Neural crest cell (in vitro differentiated cells): ENCODE data around the gene RPS4Y1. TPM values are rescaled to one million over a fixed set of nuclear protein-coding genes. Genes with fewer than 3 reads are reported as not detected.

Experiments
- DNase-seq: peaks from one replicate; pipeline ENCODE4 v3.0.0; 2021; ENCODE audit warnings: low read depth, mixed read lengths, low spot score
- H3K27ac Mint-ChIP-seq: one replicate; pipeline ENCODE4 v1.8.0; 2021; ENCODE audit warnings: mild to moderate bottlenecking, mixed read lengths; ENCODE audit not compliant: unreplicated experiment
- H3K27me3 Mint-ChIP-seq: 2 replicates; pipeline ENCODE4 v1.8.0; 2021; ENCODE audit warnings: low read depth, mild to moderate bottlenecking, mixed read lengths
- H3K36me3 Mint-ChIP-seq: 2 replicates; pipeline ENCODE4 v1.8.0; 2021; ENCODE audit warnings: low read depth, mild to moderate bottlenecking, mixed read lengths
- H3K4me1 Mint-ChIP-seq: 2 replicates; pipeline ENCODE4 v1.8.0; 2021; ENCODE audit warnings: mixed read lengths
- H3K4me3 Mint-ChIP-seq: one replicate; pipeline ENCODE4 v1.8.0; 2021; ENCODE audit warnings: mild to moderate bottlenecking, mixed read lengths
- H3K9me3 Mint-ChIP-seq: 2 replicates; pipeline ENCODE4 v1.8.0; 2021; ENCODE audit warnings: mixed read lengths
- CTCF ChIP-seq: fragments of 200-600 bp; sonication (generic); conservative IDR thresholded peaks from 2 replicates; pipeline ENCODE4 v1.5.0; 2021; ENCODE audit warnings: antibody characterized with exemption, mild to moderate bottlenecking
- total RNA-seq: library from RNA; stranded (reverse); gene quantifications from 2 replicates; pipeline ENCODE4 v1.2.1, GENCODE V29; 2021

The RPS4Y1 gene
- total RNA-seq, 1 donor from 2014 or later = not detected

DNA sequence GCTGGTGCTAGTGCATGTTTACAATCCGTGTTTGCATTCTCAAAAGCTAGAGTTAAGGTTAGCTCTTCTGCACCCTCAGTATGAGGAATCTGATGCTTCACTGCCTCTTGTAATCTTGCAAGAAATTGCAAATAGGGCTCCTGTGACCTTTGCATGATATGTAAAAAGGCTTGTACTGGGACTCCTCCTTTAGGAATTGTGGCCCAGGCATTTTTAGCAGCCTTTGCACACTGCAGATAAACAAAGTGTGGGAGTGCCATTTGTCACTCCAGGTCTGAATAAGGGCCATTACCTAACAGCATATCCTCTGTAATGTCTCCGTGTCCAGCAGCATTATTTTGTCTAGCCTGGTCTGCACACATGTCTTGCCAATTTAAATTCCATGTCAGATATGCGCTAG is 44.5 kb downstream of the RPS4Y1 start:
- TF ChIP-seq CTCF = no peak
- no peak for DNase-seq
- Mint-ChIP-seq H3K9me3 (no peaks in the 10 kb centered on the region), H3K27ac (no peak overlapping the region), H3K4me1 (no peaks in the 10 kb centered on the region), H3K4me3 (no peak overlapping the region), H3K36me3 (no peaks in the 10 kb centered on the region), H3K27me3 (no peaks in the 10 kb centered on the region)

DNA sequence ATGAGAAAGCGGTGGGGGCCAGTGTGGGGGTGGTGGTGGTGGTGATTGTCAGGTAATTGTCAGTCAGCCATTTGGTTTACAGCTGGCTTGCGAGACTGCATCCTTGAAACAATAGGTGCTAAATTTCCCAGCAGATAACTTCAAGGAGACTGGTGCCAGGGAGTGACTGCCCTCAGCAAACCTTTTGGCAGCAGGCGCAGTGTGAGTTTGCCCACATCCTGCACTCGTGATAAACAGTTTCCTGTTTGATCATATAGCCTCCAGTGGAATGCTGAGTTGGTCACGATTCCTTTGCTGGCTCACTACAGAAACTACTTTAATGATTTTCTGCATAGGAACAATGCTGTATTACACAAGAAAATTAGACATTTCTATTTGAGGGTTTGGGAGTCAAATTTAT is 46.0 kb downstream of the RPS4Y1 start:
- H3K4me1 Mint-ChIP-seq = no peaks in the 10 kb centered on the region
- no peak overlapping the region for H3K4me3 Mint-ChIP-seq
- no peak for DNase-seq
- no peaks in the 10 kb centered on the region for H3K27me3 Mint-ChIP-seq
- no peak overlapping the region for H3K27ac Mint-ChIP-seq
- H3K36me3 Mint-ChIP-seq = no peaks in the 10 kb centered on the region
- no peaks in the 10 kb centered on the region for H3K9me3 Mint-ChIP-seq
- TF ChIP-seq CTCF = no peak

DNA sequence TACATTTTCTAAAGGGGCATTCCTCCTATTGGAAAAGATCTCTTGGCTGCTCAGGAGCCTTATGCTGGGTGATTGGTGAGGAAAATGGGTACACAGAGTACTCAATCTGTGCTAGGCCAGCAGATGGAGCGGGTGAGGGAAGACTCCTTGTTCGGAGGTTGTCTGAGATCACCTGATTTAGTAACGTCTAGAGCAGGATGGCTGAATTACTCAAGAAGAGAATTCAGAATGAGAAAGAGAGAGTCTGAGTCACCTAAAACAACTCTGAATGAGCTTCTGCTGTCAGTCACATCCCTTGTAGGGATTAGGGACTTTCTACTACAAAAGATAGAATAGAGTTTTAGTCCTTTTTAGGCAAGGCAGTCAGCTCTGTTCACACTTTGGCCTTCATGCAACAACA is 46.6 kb downstream of the RPS4Y1 start:
- no peak for TF ChIP-seq CTCF
- Mint-ChIP-seq H3K27me3 (no peaks in the 10 kb centered on the region), H3K36me3 (no peaks in the 10 kb centered on the region), H3K4me1 (no peaks in the 10 kb centered on the region), H3K4me3 (no peak overlapping the region), H3K9me3 (no peaks in the 10 kb centered on the region), H3K27ac (no peak overlapping the region)
- DNase-seq = no peak

- Mint-ChIP-seq H3K4me1 (no peaks in the 10 kb centered on the region), H3K27me3 (no peaks in the 10 kb centered on the region), H3K9me3 (no peaks in the 10 kb centered on the region), H3K4me3 (no peak overlapping the region), H3K36me3 (no peaks in the 10 kb centered on the region), H3K27ac (no peak overlapping the region)
- no peak for DNase-seq
- TF ChIP-seq CTCF = no peak
Observed at GRCh38 chrY:2893471-2893870, 52.1 kb downstream of the RPS4Y1 start.

DNA sequence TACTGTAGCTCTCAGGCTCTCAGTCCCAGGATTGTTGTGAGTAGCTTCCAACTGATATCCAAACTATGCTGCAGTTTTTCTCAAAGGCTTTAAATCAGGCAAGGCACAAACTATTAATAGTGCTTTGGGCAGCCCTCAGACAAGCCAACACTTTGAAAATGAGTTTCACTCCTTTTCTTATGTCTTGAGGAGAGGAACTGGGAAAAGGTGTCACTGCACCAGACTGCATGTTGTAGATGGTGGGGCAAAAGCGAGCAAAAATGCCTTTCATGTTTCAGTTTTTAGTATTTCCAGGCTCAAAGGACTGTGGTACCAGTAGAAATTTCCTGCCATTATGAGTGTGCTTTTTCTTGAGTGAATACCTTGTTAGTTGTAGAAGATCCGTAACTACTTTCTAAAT is 54.6 kb downstream of the RPS4Y1 start:
- H3K27ac Mint-ChIP-seq = no peak overlapping the region
- DNase-seq = no peak
- H3K36me3 Mint-ChIP-seq = no peaks in the 10 kb centered on the region
- no peaks in the 10 kb centered on the region for H3K4me1 Mint-ChIP-seq
- H3K4me3 Mint-ChIP-seq = no peak overlapping the region
- no peak for TF ChIP-seq CTCF
- no peaks in the 10 kb centered on the region for H3K9me3 Mint-ChIP-seq
- no peaks in the 10 kb centered on the region for H3K27me3 Mint-ChIP-seq

- Mint-ChIP-seq H3K27me3 (no peaks in the 10 kb centered on the region), H3K9me3 (no peaks in the 10 kb centered on the region), H3K4me3 (no peak overlapping the region), H3K27ac (no peak overlapping the region), H3K4me1 (no peaks in the 10 kb centered on the region), H3K36me3 (no peaks in the 10 kb centered on the region)
- DNase-seq = no peak
- TF ChIP-seq CTCF = no peak
Observed at GRCh38 chrY:2907356-2907755, 66.0 kb downstream of the RPS4Y1 start.
